Measurements from ENCODE around the gene SPATA2.

SPATA2 gene

GRCh38 chr20:49877386-49877921, 37.9 kb downstream of the SPATA2 start:
- TF ChIP-seq CTCF (IDR thresholded peaks at IDR 0.05; ENCODE audit: borderline replicate concordance, control extremely low read depth, extremely low read depth, insufficient read depth, missing control alignments) = no peak
- no peak for DNase-seq (ENCODE audit: low spot score)
- in situ Hi-C loops (cut with MboI; ENCODE audit: low sequenced_read_pairs, unreplicated experiment) = no loop called here

- TF ChIP-seq CTCF (IDR thresholded peaks at IDR 0.05; ENCODE audit: borderline replicate concordance, control extremely low read depth, extremely low read depth, insufficient read depth, missing control alignments) = no peak
- no peak for DNase-seq (ENCODE audit: low spot score)
- in situ Hi-C loops (cut with MboI; ENCODE audit: low sequenced_read_pairs, unreplicated experiment) = loop anchor here (25.0 kb wide), 1 partner anchor 537 kb away; no protein-coding TSS in a partner anchor
Measured at GRCh38 chr20:49874696-49875095, 40.6 kb downstream of the SPATA2 start.

GRCh38 chr20:49872056-49872455, 43.3 kb downstream of the SPATA2 start:
- DNase-seq (ENCODE audit: low spot score) = no peak
- in situ Hi-C loops (cut with MboI; ENCODE audit: low sequenced_read_pairs, unreplicated experiment) = loop anchor here (25.0 kb wide), 1 partner anchor 535 kb away; no protein-coding TSS in a partner anchor
- TF ChIP-seq CTCF (IDR thresholded peaks at IDR 0.05; ENCODE audit: borderline replicate concordance, control extremely low read depth, extremely low read depth, insufficient read depth, missing control alignments) = no peak

DNA sequence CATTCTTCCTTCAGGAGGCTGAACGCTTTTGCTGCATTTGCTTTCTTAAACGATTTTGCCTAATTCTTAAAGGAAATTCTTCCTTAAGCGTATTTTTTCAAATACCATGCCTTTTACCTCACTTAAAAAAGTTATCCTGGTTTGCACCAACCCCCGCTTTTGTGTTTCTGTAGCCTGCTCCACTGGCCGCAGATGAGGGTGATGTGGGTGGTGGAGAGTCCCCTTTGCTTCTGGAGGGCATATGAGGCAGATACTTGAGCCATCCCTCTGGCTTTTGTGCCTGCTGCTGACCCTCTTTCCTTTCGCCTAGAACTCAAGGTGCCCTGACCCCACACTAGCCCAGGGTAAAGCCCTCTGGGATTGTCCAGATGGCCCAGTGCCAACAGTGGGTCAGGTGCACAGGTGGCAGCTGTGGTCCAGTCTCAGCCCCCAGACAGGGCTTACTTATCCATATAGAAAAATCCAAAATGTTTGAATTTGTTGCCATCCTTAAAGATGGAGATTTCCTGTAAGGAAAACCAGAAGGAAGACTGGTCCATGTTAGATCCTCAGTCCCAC, 43.9 kb downstream of the SPATA2 start:
- DNase-seq (ENCODE audit: low spot score) = no peak
- in situ Hi-C loops (cut with MboI; ENCODE audit: low sequenced_read_pairs, unreplicated experiment) = loop anchor here (25.0 kb wide), 1 partner anchor 534 kb away; no protein-coding TSS in a partner anchor
- TF ChIP-seq CTCF (IDR thresholded peaks at IDR 0.05; ENCODE audit: borderline replicate concordance, control extremely low read depth, extremely low read depth, insufficient read depth, missing control alignments) = no peak

DNA sequence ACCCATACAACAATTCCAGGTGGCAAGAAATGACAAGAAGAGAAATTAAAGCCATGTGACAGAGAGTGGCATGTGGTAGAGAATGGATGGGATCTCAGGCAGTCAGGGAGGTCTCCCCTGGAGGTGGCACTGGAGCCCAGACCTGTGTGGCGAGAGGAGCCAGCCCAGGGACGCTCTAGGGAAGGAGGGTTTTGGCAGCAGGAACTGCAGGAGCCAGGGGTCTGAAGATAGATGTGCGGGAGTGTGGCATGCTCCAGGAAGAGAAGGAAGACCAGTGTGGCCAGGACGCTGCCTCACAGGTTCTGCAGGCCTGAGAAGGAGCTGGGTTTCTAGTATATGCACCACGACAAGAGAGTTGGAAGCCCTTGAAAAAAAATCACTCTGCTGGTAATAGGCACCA, 45.1 kb downstream of the SPATA2 start:
- TF ChIP-seq CTCF (IDR thresholded peaks at IDR 0.05; ENCODE audit: borderline replicate concordance, control extremely low read depth, extremely low read depth, insufficient read depth, missing control alignments) = no peak
- in situ Hi-C loops (cut with MboI; ENCODE audit: low sequenced_read_pairs, unreplicated experiment) = loop anchor here (25.0 kb wide), 1 partner anchor 533 kb away; no protein-coding TSS in a partner anchor
- no peak for DNase-seq (ENCODE audit: low spot score)

DNA sequence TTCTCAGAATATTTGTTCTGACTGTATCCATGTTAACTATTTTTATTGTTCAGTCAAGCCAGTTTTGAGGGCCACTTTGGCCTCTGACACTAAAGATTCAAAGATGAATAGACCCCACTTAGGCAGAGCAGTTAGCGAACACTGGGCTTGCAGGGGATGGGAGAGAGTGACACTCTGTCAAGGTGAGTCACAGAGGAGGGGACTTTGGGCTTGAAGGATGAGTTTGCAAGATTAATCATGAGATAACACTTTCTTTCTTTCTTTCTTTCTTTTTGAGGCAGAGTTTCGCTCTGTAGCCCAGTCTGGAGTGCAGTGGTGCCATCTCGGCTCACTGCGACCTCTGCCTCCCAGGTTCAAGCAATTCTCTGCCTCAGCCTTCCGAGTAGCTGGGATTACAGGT, 46.4 kb downstream of the SPATA2 start:
- in situ Hi-C loops (cut with MboI; ENCODE audit: low sequenced_read_pairs, unreplicated experiment) = loop anchor here (25.0 kb wide), 1 partner anchor 532 kb away; no protein-coding TSS in a partner anchor
- no peak for TF ChIP-seq CTCF (IDR thresholded peaks at IDR 0.05; ENCODE audit: borderline replicate concordance, control extremely low read depth, extremely low read depth, insufficient read depth, missing control alignments)

More for the DNA sequence above, 46.4 kb downstream of the SPATA2 start:
- DNase-seq (ENCODE audit: low spot score) = no peak
